DMS114 treated with DMSO at 0.1 percent for 48 hours (cell line): ENCODE measurements around the gene RBBP8NL.

Experiments
- DNase-seq: peaks from one replicate; lab custom pipeline; 2025; ENCODE audit not compliant: unreplicated experiment; lab: John Stamatoyannopoulos, UW

The RBBP8NL gene

DNA sequence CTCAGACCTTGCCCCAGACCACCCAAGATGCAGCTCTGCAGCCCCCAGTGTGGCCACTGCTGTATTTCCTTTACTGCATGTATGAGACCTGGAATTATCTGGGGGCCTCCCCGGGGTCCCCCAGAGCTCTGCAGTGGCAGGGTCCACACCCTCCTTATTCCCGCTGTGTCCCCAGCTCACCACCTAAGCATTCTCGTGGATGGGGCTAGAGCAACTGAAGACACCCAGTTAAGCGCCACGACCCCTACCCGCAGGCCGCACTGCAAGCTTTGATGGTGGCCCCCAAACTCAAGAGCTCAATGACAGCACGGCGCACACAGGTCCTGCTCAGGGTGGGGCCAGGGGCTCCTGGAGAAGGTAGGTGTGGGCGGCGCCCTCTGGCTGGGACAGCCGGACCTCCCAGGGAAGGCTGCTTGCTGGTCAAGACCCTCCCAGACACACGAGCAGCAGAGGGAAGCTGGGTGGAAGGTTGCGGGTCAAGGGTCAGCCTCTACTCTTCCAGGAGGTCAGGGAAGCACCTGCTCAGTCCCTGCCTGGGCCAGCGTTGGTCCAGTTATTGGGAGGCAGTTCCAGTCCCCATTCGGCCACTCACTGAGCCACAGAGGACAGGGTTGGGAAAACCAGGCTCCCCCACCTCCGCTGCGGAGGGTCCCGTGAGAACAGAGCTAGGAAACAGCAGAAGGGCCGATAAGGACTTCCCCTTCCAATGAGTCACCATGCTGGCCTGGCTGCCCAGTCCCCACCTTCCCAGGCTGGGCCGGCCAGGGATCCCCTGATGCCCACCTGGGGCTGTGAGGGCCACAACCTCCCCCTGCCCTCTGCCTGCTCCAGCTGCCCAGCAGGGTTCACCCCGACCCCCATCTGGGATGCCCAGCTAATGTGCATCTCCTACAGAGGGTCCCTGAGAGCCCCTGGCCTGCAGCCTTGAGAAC is 63.2 kb downstream of the RBBP8NL start:
- DNase-seq: no peak

- no peak for DNase-seq
These were observed 64.1 kb downstream of the RBBP8NL start for GRCh38 chr20:62362991-62363919.

GRCh38 chr20:62362590-62362940 is 64.8 kb downstream of the RBBP8NL start:
- DNase-seq: no peak

DNA sequence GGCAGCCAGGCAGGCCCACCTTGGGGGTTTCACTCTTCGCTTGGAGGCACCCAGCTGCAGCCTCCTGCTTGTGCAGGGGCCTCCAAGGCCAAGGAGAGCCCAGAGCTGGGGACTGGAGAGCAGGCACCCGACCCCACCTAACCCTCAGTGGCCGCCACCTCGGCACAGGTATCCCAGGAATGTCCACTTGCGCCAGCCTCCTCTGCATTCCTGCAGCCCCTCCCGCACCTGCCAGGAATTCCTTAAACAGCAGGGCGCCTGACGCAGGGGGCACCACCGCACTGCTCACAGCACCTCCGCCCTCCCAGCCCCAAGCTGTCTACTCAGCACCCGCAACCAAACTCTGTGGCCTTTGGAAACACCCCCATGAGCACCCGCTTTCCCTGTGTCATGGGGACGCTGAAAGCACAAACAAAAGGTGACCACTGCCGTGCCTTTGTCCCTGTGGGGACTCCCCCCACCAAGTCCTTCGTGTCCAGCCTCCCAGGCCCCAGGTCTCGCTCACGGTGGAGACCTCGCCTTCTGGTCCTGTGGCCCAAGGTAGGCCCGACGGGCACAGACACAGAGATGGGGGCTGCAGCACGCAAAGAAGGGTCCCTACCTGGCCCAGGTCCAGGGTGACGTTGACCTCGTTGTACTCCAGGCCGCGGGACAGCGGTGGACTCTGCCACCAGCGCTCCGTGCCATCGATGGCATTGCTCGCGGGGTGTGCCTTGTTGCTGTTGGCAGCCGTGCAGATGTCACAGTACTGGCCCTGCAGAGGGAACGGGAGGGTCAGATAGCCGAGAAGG is 65.3 kb downstream of the RBBP8NL start:
- DNase-seq: no peak

GRCh38 chr20:62360854-62361798 is 66.2 kb downstream of the RBBP8NL start:
- DNase-seq: no peak
